ENCODE measurements around the gene IL1RAP. TPM values are rescaled to one million over a fixed set of nuclear protein-coding genes. Genes with fewer than 3 reads are reported as not detected.

The IL1RAP gene
- total RNA-seq, 4 donors from 2014 or later = 30.7 to 44.5 (median 32.1) TPM

- intact Hi-C loops (cut with DNase I) = no loop called here
- no peak overlapping the region for H3K4me3 ChIP-seq
- no peak overlapping the region for H3K27ac ChIP-seq
- H3K9me3 ChIP-seq = no peaks in the 10 kb centered on the region
- DNase-seq = no peak
- TF ChIP-seq, protein P1, sequence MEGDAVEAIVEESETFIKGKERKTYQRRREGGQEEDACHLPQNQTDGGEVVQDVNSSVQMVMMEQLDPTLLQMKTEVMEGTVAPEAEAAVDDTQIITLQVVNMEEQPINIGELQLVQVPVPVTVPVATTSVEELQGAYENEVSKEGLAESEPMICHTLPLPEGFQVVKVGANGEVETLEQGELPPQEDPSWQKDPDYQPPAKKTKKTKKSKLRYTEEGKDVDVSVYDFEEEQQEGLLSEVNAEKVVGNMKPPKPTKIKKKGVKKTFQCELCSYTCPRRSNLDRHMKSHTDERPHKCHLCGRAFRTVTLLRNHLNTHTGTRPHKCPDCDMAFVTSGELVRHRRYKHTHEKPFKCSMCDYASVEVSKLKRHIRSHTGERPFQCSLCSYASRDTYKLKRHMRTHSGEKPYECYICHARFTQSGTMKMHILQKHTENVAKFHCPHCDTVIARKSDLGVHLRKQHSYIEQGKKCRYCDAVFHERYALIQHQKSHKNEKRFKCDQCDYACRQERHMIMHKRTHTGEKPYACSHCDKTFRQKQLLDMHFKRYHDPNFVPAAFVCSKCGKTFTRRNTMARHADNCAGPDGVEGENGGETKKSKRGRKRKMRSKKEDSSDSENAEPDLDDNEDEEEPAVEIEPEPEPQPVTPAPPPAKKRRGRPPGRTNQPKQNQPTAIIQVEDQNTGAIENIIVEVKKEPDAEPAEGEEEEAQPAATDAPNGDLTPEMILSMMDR (IDR thresholded peaks at IDR 0.05) = no peak
- TF ChIP-seq POLR2A (IDR thresholded peaks at IDR 0.05) = no peak
- no peaks in the 10 kb centered on the region for H3K4me1 ChIP-seq
- peaks cover 0 to 67% (median 0%) of the 10 kb centered on the region in 3 donors for H3K36me3 ChIP-seq
- WGBS, 2 donors = 47 to 62% methylated on average over 5 of the region's 5 CpGs
- H3K27me3 ChIP-seq = no peaks in the 10 kb centered on the region
Measured at GRCh38 chr3:190624282-190624681, 110.4 kb downstream of the IL1RAP start.

GRCh38 chr3:190626951-190627620, 113.2 kb downstream of the IL1RAP start:
- no peak for DNase-seq
- Histone ChIP-seq H3K36me3 (peaks cover 0 to 76% (median 0%) of the 10 kb centered on the region in 3 donors), H3K9me3 (no peaks in the 10 kb centered on the region), H3K27me3 (no peaks in the 10 kb centered on the region), H3K4me1 (no peaks in the 10 kb centered on the region), H3K4me3 (no peak overlapping the region), H3K27ac (no peak overlapping the region)
- WGBS, 2 donors = 70 to 83% methylated on average over 7 of the region's 7 CpGs
- TF ChIP-seq, protein P1 (IDR thresholded peaks at IDR 0.05) = no peak
- no peak for TF ChIP-seq POLR2A (IDR thresholded peaks at IDR 0.05)
- intact Hi-C loops (cut with DNase I) = no loop called here

DNA sequence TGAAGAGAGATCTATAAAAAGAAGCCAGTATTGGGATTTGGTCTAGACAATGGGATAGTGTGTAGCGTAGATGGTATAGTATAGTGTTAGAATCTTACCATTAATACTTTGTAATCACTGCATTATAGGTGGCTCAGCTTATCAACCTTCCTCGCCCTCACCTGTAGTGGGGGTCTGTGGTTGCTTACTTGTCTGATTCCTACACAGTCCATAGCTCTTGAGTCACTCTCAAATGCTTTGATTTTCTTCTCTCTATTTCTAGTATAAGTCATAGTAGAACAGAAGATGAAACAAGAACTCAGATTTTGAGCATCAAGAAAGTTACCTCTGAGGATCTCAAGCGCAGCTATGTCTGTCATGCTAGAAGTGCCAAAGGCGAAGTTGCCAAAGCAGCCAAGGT, 115.2 kb downstream of the IL1RAP start:
- H3K27ac ChIP-seq = no peak overlapping the region
- TF ChIP-seq POLR2A (IDR thresholded peaks at IDR 0.05) = no peak
- TF ChIP-seq, protein P1 (IDR thresholded peaks at IDR 0.05) = no peak
- peaks cover 0 to 59% (median 0%) of the 10 kb centered on the region in 3 donors for H3K36me3 ChIP-seq
- WGBS, 2 donors = 88 to 98% methylated on average over 4 of the region's 4 CpGs
- no peaks in the 10 kb centered on the region for H3K27me3 ChIP-seq
- no peak overlapping the region for H3K4me3 ChIP-seq
- H3K9me3 ChIP-seq = no peaks in the 10 kb centered on the region
- intact Hi-C loops (cut with DNase I) = no loop called here
- no peak for DNase-seq
- no peaks in the 10 kb centered on the region for H3K4me1 ChIP-seq

DNA sequence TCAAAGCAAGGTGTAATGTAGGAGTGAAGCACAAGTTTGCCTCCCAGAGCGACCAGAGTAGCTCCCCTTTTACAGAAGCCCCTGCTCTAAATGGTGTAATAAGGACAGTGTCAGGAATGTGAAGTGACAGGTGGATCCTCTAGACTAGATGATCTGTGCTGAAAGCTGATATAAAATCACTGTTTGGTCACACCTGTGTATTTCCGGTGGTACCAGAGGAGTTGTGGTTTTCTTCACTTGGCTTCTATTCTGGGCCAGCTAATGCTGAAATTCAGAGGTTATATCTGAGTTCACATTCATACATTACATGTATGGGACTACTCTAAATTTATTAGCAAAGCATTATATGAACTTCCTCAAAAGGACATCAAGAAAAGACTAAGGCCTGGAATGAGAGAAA, 117.4 kb downstream of the IL1RAP start:
- TF ChIP-seq POLR2A (IDR thresholded peaks at IDR 0.05) = no peak
- TF ChIP-seq, protein P1 (IDR thresholded peaks at IDR 0.05) = no peak

GRCh38 chr3:190641564-190641963, 127.7 kb downstream of the IL1RAP start:
- no peaks in the 10 kb centered on the region for H3K4me1 ChIP-seq
- H3K4me3 ChIP-seq = no peak overlapping the region
- no peak for DNase-seq
- TF ChIP-seq POLR2A (IDR thresholded peaks at IDR 0.05) = no peak
- TF ChIP-seq, protein P1 (IDR thresholded peaks at IDR 0.05) = no peak
- H3K9me3 ChIP-seq = no peaks in the 10 kb centered on the region
- H3K27ac ChIP-seq = no peak overlapping the region
- WGBS, 2 donors = 91 to 97% methylated on average over 3 of the region's 3 CpGs
- peaks cover 0 to 26% (median 0%) of the 10 kb centered on the region in 3 donors for H3K36me3 ChIP-seq
- no peaks in the 10 kb centered on the region for H3K27me3 ChIP-seq
- intact Hi-C loops (cut with DNase I) = no loop called here

More for the DNA sequence above, 117.4 kb downstream of the IL1RAP start:
- Histone ChIP-seq H3K4me1 (no peaks in the 10 kb centered on the region), H3K27me3 (no peaks in the 10 kb centered on the region), H3K36me3 (peaks cover 0 to 44% (median 0%) of the 10 kb centered on the region in 3 donors), H3K9me3 (no peaks in the 10 kb centered on the region), H3K27ac (no peak overlapping the region), H3K4me3 (no peak overlapping the region)
- WGBS, 2 donors = 80 to 96% methylated on average over 2 of the region's 2 CpGs
- DNase-seq = no peak
- intact Hi-C loops (cut with DNase I) = no loop called here
